Gastrocnemius medialis (tissue), 4 donors: Measurements from ENCODE around the gene R3HDM1. TPM values are rescaled to one million over a fixed set of nuclear protein-coding genes. Genes with fewer than 3 reads are reported as not detected.

Experiments
- ATAC-seq, 2 donors: fragments of 150-250 bp; one replicate each; pipeline ENCODE4 v1.9.1; 2016
- DNase-seq, 2 donors: peaks; one replicate each; pipeline ENCODE4 v3.0.0-alpha.2; 2019
- H3K27ac ChIP-seq, 4 donors: fragments of 200-600 bp; sonication (generic); 1 replicate in 1 of 4; 2 replicates in 3 of 4; pipeline ENCODE4 v1.5.1; 2016 to 2018; ENCODE audit warnings: mild to moderate bottlenecking in 2 of 4, moderate library complexity in 1 of 4
- H3K27me3 ChIP-seq, 3 donors: fragments of 200-600 bp; sonication (generic) in 2 of 3; 1 replicate in 1 of 3; 2 replicates in 2 of 3; pipeline versions ENCODE4 v1.5.1 to v1.6.0; 2016 to 2019; ENCODE audit warnings: mild to moderate bottlenecking in 1 of 3, moderate library complexity in 1 of 3
- H3K36me3 ChIP-seq, 2 donors: fragments of 200-600 bp; sonication (generic) in 1 of 2; one replicate each; pipeline ENCODE4 v1.5.1; 2017 to 2018
- H3K4me1 ChIP-seq, 2 donors: fragments of 200-600 bp; sonication (generic) in 1 of 2; one replicate each; pipeline ENCODE4 v1.5.1; 2016 to 2017; ENCODE audit warnings: mild to moderate bottlenecking in 2 of 2
- H3K4me3 ChIP-seq, 4 donors: fragments of 200-600 bp; sonication (generic) in 3 of 4; 1 replicate in 1 of 4; 2 replicates in 3 of 4; pipeline ENCODE4 v1.5.1; 2016 to 2019; ENCODE audit warnings: mild to moderate bottlenecking in 2 of 4
- H3K9me3 ChIP-seq, 3 donors: fragments of 200-600 bp; sonication (generic) in 2 of 3; 1 replicate in 1 of 3; 2 replicates in 2 of 3; pipeline ENCODE4 v1.5.1; 2016 to 2019
- CTCF ChIP-seq, 5 experiments: fragments of 450-650 bp in 3 of 5; fragments of 200-600 bp in 2 of 5; sonication (generic) in 2 of 5; IDR thresholded peaks in 4 of 5; conservative IDR thresholded peaks in 1 of 5; 1 replicate in 4 of 5; 2 replicates in 1 of 5; pipeline ENCODE4 v1.5.1; 2016 to 2019; ENCODE audit warnings: antibody characterized with exemption in 5 of 5, mild to moderate bottlenecking in 3 of 5, moderate library complexity in 3 of 5
- POLR2A ChIP-seq, 2 donors: fragments of 450-650 bp; IDR thresholded peaks; one replicate each; pipeline ENCODE4 v1.6.1; 2017; ENCODE audit warnings: antibody characterized with exemption in 2 of 2, mild to moderate bottlenecking in 2 of 2, moderate library complexity in 2 of 2
- in situ Hi-C, 4 donors: fragments of 200-750 bp; cut with MboI; loops; one replicate each; pipeline versions ENCODE4 v1.15.0 to v1.8.0; 2017; ENCODE audit warnings: low sequenced_read_pairs in 4 of 4
- intact Hi-C: fragments of 100-400 bp; cut with DNase I; formaldehyde crosslinking; loops from one replicate; pipeline ENCODE4 v1.15.1; 2023; ENCODE audit warnings: low total_unique reads
- total RNA-seq, 4 donors: library from RNA; depleted of rRNA; stranded (reverse); fragments of >200 nt; gene quantifications; one replicate each; pipeline versions ENCODE4 v1.1.0 to v1.2.3, GENCODE V29; 2016

R3HDM1 gene
- total RNA-seq, 4 donors from 2014 or later: 13.5 to 35.7 (median 19.1) TPM

- no peak overlapping the region for H3K27ac ChIP-seq
- H3K36me3 ChIP-seq: no peaks in the 10 kb centered on the region
- intact Hi-C loops (no loop called here), in situ Hi-C loops (no loop called here)
- DNase-seq: no peak
- H3K4me3 ChIP-seq: no peak overlapping the region
- no peaks in the 10 kb centered on the region for H3K9me3 ChIP-seq
- no peak for TF ChIP-seq POLR2A (IDR thresholded peaks at IDR 0.05)
- TF ChIP-seq CTCF (IDR thresholded peaks at IDR 0.05 in 4 of 5, conservative IDR thresholded peaks at IDR 0.05 in 1 of 5): no peak
- H3K27me3 ChIP-seq: no peaks in the 10 kb centered on the region
- ATAC-seq: no peak
- H3K4me1 ChIP-seq: no peaks in the 10 kb centered on the region
Observed at GRCh38 chr2:135736546-135736945, 205.3 kb downstream of the R3HDM1 start.

DNA sequence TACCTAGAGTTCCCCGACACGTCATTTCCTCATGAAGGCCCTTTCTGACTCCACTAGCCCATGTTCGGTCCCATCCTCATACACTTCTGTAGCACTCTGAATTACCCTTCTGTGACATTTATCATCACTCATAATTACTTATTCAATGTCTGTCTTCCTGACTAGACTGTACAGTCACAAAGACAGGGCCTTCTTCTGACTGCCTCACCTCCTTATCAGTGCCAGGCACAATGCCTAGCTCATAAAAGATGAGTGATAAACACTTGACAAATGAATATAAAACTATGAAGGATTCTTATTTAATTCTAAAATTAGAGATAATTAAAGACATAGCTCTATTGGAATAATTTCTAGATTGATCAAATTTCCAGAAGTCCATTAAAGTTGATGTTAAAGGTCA lies 208.9 kb downstream of the R3HDM1 start:
- no peak for TF ChIP-seq POLR2A (IDR thresholded peaks at IDR 0.05)
- TF ChIP-seq CTCF (IDR thresholded peaks at IDR 0.05 in 4 of 5, conservative IDR thresholded peaks at IDR 0.05 in 1 of 5): no peak
- intact Hi-C loops: loop anchor here (2.0 to 5.0 kb wide), 6 partner anchors 137 to 821 kb away; partner anchors contain the start of genes CCNT2, DARS1, MCM6 and R3HDM1
- peaks cover 20 to 23% of the 10 kb centered on the region in 2 donors for H3K4me1 ChIP-seq

DNA sequence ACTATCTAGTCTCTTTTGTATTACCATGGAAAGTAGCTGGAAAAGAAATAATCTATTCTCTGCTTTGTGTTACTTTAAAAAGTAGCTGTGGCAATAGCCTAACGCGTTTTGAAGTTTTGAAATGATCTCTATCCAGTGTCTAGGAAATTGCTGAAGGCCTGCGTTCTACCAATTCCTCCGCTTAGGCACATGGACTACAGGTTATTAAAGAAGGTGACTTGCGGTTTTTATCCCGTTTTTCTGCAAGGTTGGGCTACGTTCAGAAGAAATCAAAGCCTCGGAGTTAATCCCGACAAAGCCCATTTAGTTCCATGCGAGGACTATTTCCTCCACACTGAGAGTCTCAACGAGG lies 209.7 kb downstream of the R3HDM1 start:
- ATAC-seq (no peak), DNase-seq (no peak)
- Histone ChIP-seq H3K9me3 (no peaks in the 10 kb centered on the region), H3K4me3 (peak overlapping the region in 3 of 4 donors; percentile 77 to 94 (median 94)), H3K36me3 (no peaks in the 10 kb centered on the region), H3K27ac (peak overlapping the region; percentile 92 to 100 (median 98)), H3K27me3 (no peaks in the 10 kb centered on the region), H3K4me1 (peaks cover 25 to 31% of the 10 kb centered on the region in 2 donors)
- in situ Hi-C loops (loop anchor here in 1 of 4 donors (10.0 kb wide), 1 partner anchor 206 kb away; the partner anchor contains the start of genes R3HDM1 and ZRANB3), intact Hi-C loops (loop anchor here (2.0 to 5.0 kb wide), 6 partner anchors 136 to 822 kb away; partner anchors contain the start of genes CCNT2, DARS1, MCM6 and R3HDM1)
- TF ChIP-seq CTCF (IDR thresholded peaks at IDR 0.05 in 4 of 5, conservative IDR thresholded peaks at IDR 0.05 in 1 of 5) (no peak), POLR2A (IDR thresholded peaks at IDR 0.05) (no peak)

More for the DNA sequence above, 208.9 kb downstream of the R3HDM1 start:
- in situ Hi-C loops: loop anchor here in 1 of 4 donors (10.0 kb wide), 1 partner anchor 205 kb away; the partner anchor contains the start of genes R3HDM1 and ZRANB3
- H3K36me3 ChIP-seq: no peaks in the 10 kb centered on the region
- ATAC-seq (no peak), DNase-seq (no peak)
- no peaks in the 10 kb centered on the region for H3K27me3 ChIP-seq
- H3K4me3 ChIP-seq: no peak overlapping the region
- H3K27ac ChIP-seq: no peak overlapping the region
- H3K9me3 ChIP-seq: no peaks in the 10 kb centered on the region

DNA sequence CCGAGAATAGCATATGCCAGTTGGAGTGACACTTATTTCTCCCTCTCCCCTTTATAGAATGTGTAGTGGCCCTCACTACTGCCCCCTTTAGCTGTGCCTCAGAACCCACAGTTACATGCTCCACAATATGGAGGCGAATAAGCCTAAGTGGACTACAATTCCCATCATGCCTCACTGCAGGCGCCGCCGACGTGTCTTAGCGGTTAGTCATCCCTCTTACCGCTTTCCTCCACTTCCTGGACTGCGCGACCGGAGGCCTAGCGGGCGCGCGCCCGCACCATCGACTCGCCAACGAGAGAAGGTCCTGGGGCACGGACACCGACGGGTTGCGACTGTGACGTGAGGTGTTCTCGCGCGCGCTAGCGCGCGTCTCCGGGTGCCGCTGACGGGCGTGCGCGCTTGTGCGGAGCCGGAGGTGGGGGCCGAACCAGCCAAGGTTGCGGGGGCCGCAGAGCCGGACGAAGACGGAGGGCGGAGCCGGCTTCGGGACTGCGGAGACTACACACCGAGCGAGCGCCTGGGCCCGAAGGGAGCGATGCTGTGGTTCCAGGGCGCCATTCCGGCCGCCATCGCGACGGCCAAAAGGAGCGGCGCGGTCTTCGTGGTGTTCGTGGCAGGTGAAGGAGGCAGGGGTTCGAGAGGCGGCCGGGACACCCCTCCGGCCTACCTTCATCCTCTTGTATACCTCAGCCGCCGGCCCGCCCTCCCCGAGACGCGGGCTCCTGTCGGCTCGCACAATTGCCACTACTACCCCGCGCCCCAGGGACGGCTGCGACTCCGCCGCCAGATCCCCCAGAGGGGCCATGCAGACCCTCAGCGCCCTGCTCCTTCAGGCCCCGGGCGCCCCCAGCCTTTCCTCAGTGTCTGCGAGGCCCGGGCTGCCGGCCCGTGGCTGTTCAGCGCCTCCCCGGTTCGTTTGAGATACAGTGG lies 210.4 kb downstream of the R3HDM1 start, which contains the start of gene UBXN4:
TSS of gene UBXN4 (plus strand) at position 461 of the 930 bp plus-strand sequence. CDS start at position 536, 75 bp downstream.
- intact Hi-C loops: loop anchor here (2.0 to 5.0 kb wide), 6 partner anchors 136 to 823 kb away; partner anchors contain the start of genes CCNT2, DARS1, MCM6 and R3HDM1
- peak in 3 of 5 experiments; percentile 13 to 53 (median 30) for TF ChIP-seq CTCF (IDR thresholded peaks at IDR 0.05 in 4 of 5, conservative IDR thresholded peaks at IDR 0.05 in 1 of 5)
- TF ChIP-seq POLR2A (IDR thresholded peaks at IDR 0.05): peak; percentile 94 to 96
- ATAC-seq: peak; percentile 86 to 92

More for the DNA sequence above, 210.4 kb downstream of the R3HDM1 start, which contains the start of gene UBXN4:
- peak within 1 kb of the TSS; percentile 92 to 100 (median 98) for H3K27ac ChIP-seq
- no peaks in the 10 kb centered on the region for H3K36me3 ChIP-seq
- in situ Hi-C loops: loop anchor here in 1 of 4 donors (10.0 kb wide), 1 partner anchor 207 kb away; the partner anchor contains the start of genes R3HDM1 and ZRANB3
- no peaks in the 10 kb centered on the region for H3K27me3 ChIP-seq
- peak; percentile 97 to 99 for DNase-seq
- H3K4me1 ChIP-seq: peaks cover 30 to 38% of the 10 kb centered on the region in 2 donors
- H3K9me3 ChIP-seq: no peaks in the 10 kb centered on the region
- H3K4me3 ChIP-seq: peak within 1 kb of the TSS; percentile 77 to 94 (median 93)
